K562 (cell line): Measurements from ENCODE around the gene C2CD5. TPM values are rescaled to one million over a fixed set of nuclear protein-coding genes. Genes with fewer than 3 reads are reported as not detected.

ENCODE experiments used
- BHLHE40 ChIP-seq: IDR thresholded peaks from 2 replicates; pipeline ENCODE4 v1.6.1; 2011; ENCODE audit warnings: low read length, improper control_type of control experiment
- CBX1 ChIP-seq: sonication (generic); IDR thresholded peaks from 2 replicates; pipeline ENCODE4 v1.6.1; 2016; ENCODE audit warnings: antibody characterized with exemption, low read depth, mild to moderate bottlenecking
- CCNT2 ChIP-seq: IDR thresholded peaks from 2 replicates; pipeline ENCODE4 v1.6.1; 2011; ENCODE audit warnings: borderline replicate concordance, low read depth, mild to moderate bottlenecking, moderate library complexity, mixed read lengths, low read length; ENCODE audit not compliant: insufficient read length; ENCODE audit errors: extremely low read depth
- CEBPB ChIP-seq: fragments of 450-650 bp; IDR thresholded peaks from 2 replicates; pipeline ENCODE4 v1.6.1; 2016; ENCODE audit warnings: missing genetic modification characterization, missing compliant biosample characterization
- KLF6 ChIP-seq: fragments of 250-450 bp; sonication (Bioruptor Pico); IDR thresholded peaks from 2 replicates; pipeline ENCODE4 v1.4.0; 2020; ENCODE audit warnings: mild to moderate bottlenecking, moderate library complexity, borderline replicate concordance
- MGA ChIP-seq: fragments of 450-650 bp; IDR thresholded peaks from 2 replicates; pipeline ENCODE4 v1.6.1; 2016; ENCODE audit warnings: mild to moderate bottlenecking, moderate library complexity
- MTA1 ChIP-seq: fragments of 450-650 bp; IDR thresholded peaks from 2 replicates; pipeline ENCODE4 v1.6.1; 2017; ENCODE audit warnings: borderline replicate concordance
- NFIC ChIP-seq: fragments of 450-650 bp; IDR thresholded peaks from 2 replicates; pipeline ENCODE4 v1.6.1; 2017; ENCODE audit warnings: mild to moderate bottlenecking, inconsistent platforms
- RBM14 ChIP-seq: fragments of 200-400 bp; formaldehyde crosslinking; IDR thresholded peaks from 2 replicates; pipeline ENCODE4 v1.6.1; 2018; ENCODE audit warnings: low read depth, mild to moderate bottlenecking, low read length, moderate library complexity, borderline replicate concordance; ENCODE audit not compliant: insufficient read depth
- SOX6 ChIP-seq: fragments of 450-650 bp; IDR thresholded peaks from 2 replicates; pipeline ENCODE4 v1.6.1; 2014; ENCODE audit warnings: mild to moderate bottlenecking
- SP1 ChIP-seq: sonication (generic); formaldehyde crosslinking; IDR thresholded peaks from 2 replicates; pipeline ENCODE4 v1.8.1; 2022; ENCODE audit warnings: mild to moderate bottlenecking, missing genetic modification reagents
- ZBTB17 ChIP-seq: fragments of 450-650 bp; formaldehyde crosslinking; IDR thresholded peaks from 2 replicates; pipeline ENCODE4 v1.4.0; 2020; ENCODE audit warnings: mild to moderate bottlenecking
- ZNF143 ChIP-seq: sonication (generic); formaldehyde crosslinking; IDR thresholded peaks from 2 replicates; pipeline ENCODE4 v1.9.0; 2022; ENCODE audit warnings: mild to moderate bottlenecking, missing genetic modification reagents
- ZNF253 ChIP-seq: fragments of 250-450 bp; sonication (Bioruptor Pico); conservative IDR thresholded peaks from 2 replicates; pipeline ENCODE4 v1.6.1; 2021; ENCODE audit warnings: mild to moderate bottlenecking
- polyA plus RNA-seq, 8 experiments: library from polyadenylated mRNA; depleted of rRNA in 4 of 8; stranded (reverse) in 5 of 8; unstranded in 3 of 8; fragments of >200 nt; fragmentation: Nextera tagmentation in 2 of 8; fragmentation: Illumina TruSeq in 1 of 8; extraction: Ambion mirVana in 2 of 8; extraction: Trizol in 1 of 8; gene quantifications; 2 replicates each; pipeline versions ENCODE4 v1.2.1 to v1.2.3, GENCODE V29; 2011 to 2014; ENCODE audit warnings: inconsistent platforms in 1 of 8, missing spikeins in 1 of 8
- total RNA-seq, 7 experiments: library from RNA; depleted of rRNA in 6 of 7; stranded (reverse); fragments of >200 nt in 6 of 7; fragmentation: Illumina TruSeq in 2 of 7; extraction: Trizol in 2 of 7; gene quantifications; 2 replicates each; pipeline versions ENCODE4 v1.2.1 to v1.2.3, GENCODE V29; 2011 to 2021; ENCODE audit warnings: low replicate concordance in 1 of 7
- TF ChIP-seq, protein P1 (sequence below), 2 experiments: fragments of 450-650 bp; IDR thresholded peaks; 2 replicates each; pipeline ENCODE4 v1.6.1; 2016

C2CD5 gene
- total and polyA plus RNA-seq, 9 of the 15 experiments (the other 6 are each of a cell fraction or from before 2014, with no cell fraction given): 5.1 to 24.1 (median 14.3) TPM

DNA sequence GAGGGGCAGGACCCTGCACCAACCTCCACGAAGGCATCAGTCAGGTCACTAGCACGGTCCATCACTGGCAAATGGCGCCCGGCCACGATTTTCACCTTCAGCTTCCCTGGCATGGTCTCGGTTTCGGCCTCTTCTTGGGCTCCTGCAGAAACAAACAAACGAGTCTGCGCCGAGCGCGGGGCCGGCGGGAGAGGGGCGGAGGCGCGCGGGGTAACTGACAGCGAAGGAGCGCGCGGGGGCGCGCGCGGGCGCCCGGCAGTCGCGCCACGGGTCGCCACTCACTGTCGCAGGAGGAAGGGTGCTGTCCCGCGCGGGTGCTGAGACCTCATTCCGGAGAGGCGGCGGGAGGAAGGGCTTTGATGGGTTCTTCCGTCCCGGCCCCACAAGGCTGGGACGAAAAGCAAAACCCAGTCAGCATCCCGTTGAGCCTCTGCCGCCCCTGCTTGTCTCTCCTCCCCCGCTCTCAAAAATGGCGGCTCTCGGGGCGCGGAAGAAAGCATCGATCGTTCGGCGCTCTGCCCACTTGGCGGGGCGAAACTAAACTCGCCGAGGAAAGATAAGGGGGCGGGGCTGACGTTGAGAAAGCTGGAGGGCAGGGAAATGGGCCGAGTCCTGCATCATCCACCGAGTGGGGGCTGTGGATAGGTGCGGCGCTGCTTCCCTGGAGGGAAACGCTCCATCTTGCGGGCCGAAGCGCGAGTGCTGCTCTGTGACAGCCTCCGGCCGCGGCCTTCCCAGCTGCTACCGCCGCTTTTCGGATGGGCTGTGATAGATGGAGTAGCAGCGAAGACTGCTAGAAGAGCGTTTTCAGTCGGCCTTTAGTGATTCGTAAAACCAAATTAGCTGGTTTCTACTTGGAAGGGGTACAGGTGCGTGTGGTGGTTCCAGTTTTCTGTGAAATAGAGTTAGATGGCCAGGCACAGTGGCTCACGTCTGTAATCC lies at the start of gene C2CD5 (continued):
- TF ChIP-seq CBX1: 0 out of 2 replicates have a peak, but pooled peaks have one; percentile 19
- peak; percentile 8 for TF ChIP-seq CCNT2
- peak; percentile 72; the same call in 1 of the 2 replicates for TF ChIP-seq MTA1
- peak; percentile 86 for TF ChIP-seq MGA
- TF ChIP-seq BHLHE40: peak; percentile 23; the same call in 1 of the 2 replicates
- TF ChIP-seq ZNF143 (CRISPR knock-in tag): no peak
- TF ChIP-seq NFIC: peak; percentile 30
- TF ChIP-seq RBM14: no peak
- TF ChIP-seq SP1: peak; percentile 95
- TF ChIP-seq SOX6: peak; percentile 45; the same call in 1 of the 2 replicates
- TF ChIP-seq ZNF253: no peak
- TF ChIP-seq CEBPB (tag): peak; percentile 51
- TF ChIP-seq ZBTB17: peak; percentile 100
- TF ChIP-seq KLF6 (CRISPR knock-in tag): no peak
- TF ChIP-seq, protein P1, sequence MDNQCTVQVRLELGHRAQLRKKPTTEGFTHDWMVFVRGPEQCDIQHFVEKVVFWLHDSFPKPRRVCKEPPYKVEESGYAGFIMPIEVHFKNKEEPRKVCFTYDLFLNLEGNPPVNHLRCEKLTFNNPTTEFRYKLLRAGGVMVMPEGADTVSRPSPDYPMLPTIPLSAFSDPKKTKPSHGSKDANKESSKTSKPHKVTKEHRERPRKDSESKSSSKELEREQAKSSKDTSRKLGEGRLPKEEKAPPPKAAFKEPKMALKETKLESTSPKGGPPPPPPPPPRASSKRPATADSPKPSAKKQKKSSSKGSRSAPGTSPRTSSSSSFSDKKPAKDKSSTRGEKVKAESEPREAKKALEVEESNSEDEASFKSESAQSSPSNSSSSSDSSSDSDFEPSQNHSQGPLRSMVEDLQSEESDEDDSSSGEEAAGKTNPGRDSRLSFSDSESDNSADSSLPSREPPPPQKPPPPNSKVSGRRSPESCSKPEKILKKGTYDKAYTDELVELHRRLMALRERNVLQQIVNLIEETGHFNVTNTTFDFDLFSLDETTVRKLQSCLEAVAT (IDR thresholded peaks at IDR 0.05): peak in 1 of 2 experiments; percentile 100; a peak in 2 of 4 replicates
